Type B pancreatic cell (in vitro differentiated cells): ENCODE data around the gene ZNF106. TPM values are rescaled to one million over a fixed set of nuclear protein-coding genes. Genes with fewer than 3 reads are reported as not detected.
A peak's percentile ranks its signal among the peaks of the same experiment; 100 is the strongest.

Source experiments
- DNase-seq: peaks from one replicate; pipeline ENCODE4 v3.0.0; 2021; ENCODE audit warnings: mixed read lengths; ENCODE audit not compliant: unreplicated experiment; ENCODE audit errors: extremely low spot score
- H3K27ac Mint-ChIP-seq: 2 replicates; pipeline ENCODE4 v1.8.0; 2021; ENCODE audit warnings: mild to moderate bottlenecking, mixed read lengths
- H3K27me3 Mint-ChIP-seq: 2 replicates; pipeline ENCODE4 v1.8.0; 2021; ENCODE audit warnings: mixed read lengths
- H3K36me3 Mint-ChIP-seq: 2 replicates; pipeline ENCODE4 v1.8.0; 2021; ENCODE audit warnings: mixed read lengths
- H3K4me1 Mint-ChIP-seq: one replicate; pipeline ENCODE4 v1.8.0; 2021; ENCODE audit warnings: mixed read lengths; ENCODE audit not compliant: unreplicated experiment
- H3K4me3 Mint-ChIP-seq: 2 replicates; pipeline ENCODE4 v1.8.0; 2021; ENCODE audit warnings: mild to moderate bottlenecking, mixed read lengths
- H3K9me3 Mint-ChIP-seq: 2 replicates; pipeline ENCODE4 v1.8.0; 2021; ENCODE audit warnings: mixed read lengths
- CTCF ChIP-seq: fragments of 200-600 bp; sonication (generic); conservative IDR thresholded peaks from 2 replicates; pipeline ENCODE4 v1.5.0; 2021; ENCODE audit warnings: antibody characterized with exemption, mild to moderate bottlenecking
- total RNA-seq: library from RNA; stranded (reverse); gene quantifications from 2 replicates; pipeline ENCODE4 v1.2.1, GENCODE V29; 2021; ENCODE audit warnings: low replicate concordance

Gene ZNF106
- total RNA-seq, 1 donor from 2014 or later, result 52.4 TPM

GRCh38 chr15:42395838-42396237, 95.1 kb downstream of the ZNF106 start:
- peaks cover 5% of the 10 kb centered on the region for H3K4me1 Mint-ChIP-seq
- DNase-seq, result no peak
- no peak for TF ChIP-seq CTCF
- no peaks in the 10 kb centered on the region for H3K27me3 Mint-ChIP-seq
- H3K9me3 Mint-ChIP-seq, result no peaks in the 10 kb centered on the region
- H3K36me3 Mint-ChIP-seq, result no peaks in the 10 kb centered on the region
- H3K27ac Mint-ChIP-seq, result no peak overlapping the region
- no peak overlapping the region for H3K4me3 Mint-ChIP-seq

GRCh38 chr15:42394106-42394505, 96.8 kb downstream of the ZNF106 start:
- Mint-ChIP-seq H3K9me3 (no peaks in the 10 kb centered on the region), H3K36me3 (no peaks in the 10 kb centered on the region), H3K4me1 (peaks cover 5% of the 10 kb centered on the region), H3K27me3 (no peaks in the 10 kb centered on the region), H3K4me3 (no peak overlapping the region), H3K27ac (no peak overlapping the region)
- DNase-seq, result no peak
- no peak for TF ChIP-seq CTCF

- H3K36me3 Mint-ChIP-seq, result no peaks in the 10 kb centered on the region
- H3K4me1 Mint-ChIP-seq, result peaks cover 5% of the 10 kb centered on the region
- H3K9me3 Mint-ChIP-seq, result no peaks in the 10 kb centered on the region
- H3K27me3 Mint-ChIP-seq, result no peaks in the 10 kb centered on the region
- no peak for TF ChIP-seq CTCF
- DNase-seq, result no peak
- peak overlapping the region; percentile 78 for H3K27ac Mint-ChIP-seq
- no peak overlapping the region for H3K4me3 Mint-ChIP-seq
These were observed 98.5 kb downstream of the ZNF106 start for GRCh38 chr15:42392309-42393024.

- no peak overlapping the region for H3K27ac Mint-ChIP-seq
- no peak for TF ChIP-seq CTCF
- H3K4me3 Mint-ChIP-seq, result no peak overlapping the region
- no peaks in the 10 kb centered on the region for H3K36me3 Mint-ChIP-seq
- no peaks in the 10 kb centered on the region for H3K4me1 Mint-ChIP-seq
- no peak for DNase-seq
- H3K27me3 Mint-ChIP-seq, result no peaks in the 10 kb centered on the region
- no peaks in the 10 kb centered on the region for H3K9me3 Mint-ChIP-seq
These were observed 103.3 kb downstream of the ZNF106 start for GRCh38 chr15:42387603-42388002.

- H3K4me1 Mint-ChIP-seq, result no peaks in the 10 kb centered on the region
- H3K27me3 Mint-ChIP-seq, result no peaks in the 10 kb centered on the region
- no peak for TF ChIP-seq CTCF
- no peak for DNase-seq
- no peak overlapping the region for H3K27ac Mint-ChIP-seq
- H3K4me3 Mint-ChIP-seq, result no peak overlapping the region
- no peaks in the 10 kb centered on the region for H3K36me3 Mint-ChIP-seq
- no peaks in the 10 kb centered on the region for H3K9me3 Mint-ChIP-seq
These were observed 104.8 kb downstream of the ZNF106 start for GRCh38 chr15:42385980-42386700.
